ENCODE results near the gene TIGD1.

DNA sequence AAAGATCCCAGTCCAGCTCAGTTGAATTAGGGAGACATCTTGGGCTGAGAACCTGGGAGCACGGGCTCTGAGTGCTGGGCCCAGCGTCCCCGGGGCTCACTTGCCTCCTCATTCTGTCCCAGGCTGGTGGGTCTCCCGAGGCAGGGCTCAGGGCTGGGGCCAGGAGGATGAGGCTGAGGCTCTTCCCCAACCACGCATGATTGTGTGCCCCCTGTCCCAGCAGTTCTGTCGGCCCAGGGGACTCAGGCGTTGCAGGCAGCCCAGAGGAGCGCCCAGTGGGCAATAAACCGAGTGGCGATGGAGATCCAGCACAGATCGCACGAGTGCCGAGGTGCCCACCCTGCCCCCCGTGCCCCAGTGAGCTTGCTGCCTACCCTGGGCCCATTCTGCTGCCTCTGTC lies 29.3 kb downstream of the TIGD1 start:
- TF ChIP-seq, protein P1, sequence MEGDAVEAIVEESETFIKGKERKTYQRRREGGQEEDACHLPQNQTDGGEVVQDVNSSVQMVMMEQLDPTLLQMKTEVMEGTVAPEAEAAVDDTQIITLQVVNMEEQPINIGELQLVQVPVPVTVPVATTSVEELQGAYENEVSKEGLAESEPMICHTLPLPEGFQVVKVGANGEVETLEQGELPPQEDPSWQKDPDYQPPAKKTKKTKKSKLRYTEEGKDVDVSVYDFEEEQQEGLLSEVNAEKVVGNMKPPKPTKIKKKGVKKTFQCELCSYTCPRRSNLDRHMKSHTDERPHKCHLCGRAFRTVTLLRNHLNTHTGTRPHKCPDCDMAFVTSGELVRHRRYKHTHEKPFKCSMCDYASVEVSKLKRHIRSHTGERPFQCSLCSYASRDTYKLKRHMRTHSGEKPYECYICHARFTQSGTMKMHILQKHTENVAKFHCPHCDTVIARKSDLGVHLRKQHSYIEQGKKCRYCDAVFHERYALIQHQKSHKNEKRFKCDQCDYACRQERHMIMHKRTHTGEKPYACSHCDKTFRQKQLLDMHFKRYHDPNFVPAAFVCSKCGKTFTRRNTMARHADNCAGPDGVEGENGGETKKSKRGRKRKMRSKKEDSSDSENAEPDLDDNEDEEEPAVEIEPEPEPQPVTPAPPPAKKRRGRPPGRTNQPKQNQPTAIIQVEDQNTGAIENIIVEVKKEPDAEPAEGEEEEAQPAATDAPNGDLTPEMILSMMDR (IDR thresholded peaks at IDR 0.05), result no peak
- TF ChIP-seq POLR2AphosphoS5 (IDR thresholded peaks at IDR 0.05; ENCODE audit: low read depth, low read length) (no peak), EP300 (IDR thresholded peaks at IDR 0.05; ENCODE audit: borderline replicate concordance in 1 of 2, low read depth in 1 of 2, low read length in 1 of 2) (no peak), FOXJ3 (CRISPR knock-in tag; IDR thresholded peaks at IDR 0.05) (no peak), TEAD4 (IDR thresholded peaks at IDR 0.05; ENCODE audit: borderline replicate concordance, insufficient read depth) (no peak)
- TF ChIP-seq, protein P2, sequence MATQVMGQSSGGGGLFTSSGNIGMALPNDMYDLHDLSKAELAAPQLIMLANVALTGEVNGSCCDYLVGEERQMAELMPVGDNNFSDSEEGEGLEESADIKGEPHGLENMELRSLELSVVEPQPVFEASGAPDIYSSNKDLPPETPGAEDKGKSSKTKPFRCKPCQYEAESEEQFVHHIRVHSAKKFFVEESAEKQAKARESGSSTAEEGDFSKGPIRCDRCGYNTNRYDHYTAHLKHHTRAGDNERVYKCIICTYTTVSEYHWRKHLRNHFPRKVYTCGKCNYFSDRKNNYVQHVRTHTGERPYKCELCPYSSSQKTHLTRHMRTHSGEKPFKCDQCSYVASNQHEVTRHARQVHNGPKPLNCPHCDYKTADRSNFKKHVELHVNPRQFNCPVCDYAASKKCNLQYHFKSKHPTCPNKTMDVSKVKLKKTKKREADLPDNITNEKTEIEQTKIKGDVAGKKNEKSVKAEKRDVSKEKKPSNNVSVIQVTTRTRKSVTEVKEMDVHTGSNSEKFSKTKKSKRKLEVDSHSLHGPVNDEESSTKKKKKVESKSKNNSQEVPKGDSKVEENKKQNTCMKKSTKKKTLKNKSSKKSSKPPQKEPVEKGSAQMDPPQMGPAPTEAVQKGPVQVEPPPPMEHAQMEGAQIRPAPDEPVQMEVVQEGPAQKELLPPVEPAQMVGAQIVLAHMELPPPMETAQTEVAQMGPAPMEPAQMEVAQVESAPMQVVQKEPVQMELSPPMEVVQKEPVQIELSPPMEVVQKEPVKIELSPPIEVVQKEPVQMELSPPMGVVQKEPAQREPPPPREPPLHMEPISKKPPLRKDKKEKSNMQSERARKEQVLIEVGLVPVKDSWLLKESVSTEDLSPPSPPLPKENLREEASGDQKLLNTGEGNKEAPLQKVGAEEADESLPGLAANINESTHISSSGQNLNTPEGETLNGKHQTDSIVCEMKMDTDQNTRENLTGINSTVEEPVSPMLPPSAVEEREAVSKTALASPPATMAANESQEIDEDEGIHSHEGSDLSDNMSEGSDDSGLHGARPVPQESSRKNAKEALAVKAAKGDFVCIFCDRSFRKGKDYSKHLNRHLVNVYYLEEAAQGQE (IDR thresholded peaks at IDR 0.05; ENCODE audit: low read depth, low read length), result no peak
- TF ChIP-seq, protein P3, sequence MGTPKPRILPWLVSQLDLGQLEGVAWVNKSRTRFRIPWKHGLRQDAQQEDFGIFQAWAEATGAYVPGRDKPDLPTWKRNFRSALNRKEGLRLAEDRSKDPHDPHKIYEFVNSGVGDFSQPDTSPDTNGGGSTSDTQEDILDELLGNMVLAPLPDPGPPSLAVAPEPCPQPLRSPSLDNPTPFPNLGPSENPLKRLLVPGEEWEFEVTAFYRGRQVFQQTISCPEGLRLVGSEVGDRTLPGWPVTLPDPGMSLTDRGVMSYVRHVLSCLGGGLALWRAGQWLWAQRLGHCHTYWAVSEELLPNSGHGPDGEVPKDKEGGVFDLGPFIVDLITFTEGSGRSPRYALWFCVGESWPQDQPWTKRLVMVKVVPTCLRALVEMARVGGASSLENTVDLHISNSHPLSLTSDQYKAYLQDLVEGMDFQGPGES (IDR thresholded peaks at IDR 0.05; ENCODE audit: low read depth, low read length), result no peak
